Measurements from ENCODE around the gene SSH2.
"Not testable (repeated sequence)": the region's sequence is repeated elsewhere in the genome, so short reads cannot be mapped to it uniquely, and the experiment has no call there.

SSH2 gene

GRCh38 chr17:29652976-29653375, 277.1 kb downstream of the SSH2 start:
- DNase-seq, result no peak

GRCh38 chr17:29651913-29652312, 278.1 kb downstream of the SSH2 start:
- not testable (repeated sequence) for DNase-seq

- no peak for DNase-seq
Observed at GRCh38 chr17:29650396-29650795, 279.6 kb downstream of the SSH2 start.

- no peak for DNase-seq
Observed at GRCh38 chr17:29649359-29649758, 280.7 kb downstream of the SSH2 start.

- no peak for DNase-seq
Observed at GRCh38 chr17:29648005-29648404, 282.0 kb downstream of the SSH2 start.

- peak; percentile 60 for DNase-seq
Observed at GRCh38 chr17:29645515-29646051, 284.4 kb downstream of the SSH2 start.

- no peak for DNase-seq
Observed at GRCh38 chr17:29643817-29644160, 286.2 kb downstream of the SSH2 start.

- no peak for DNase-seq
Observed at GRCh38 chr17:29642171-29642611, 287.8 kb downstream of the SSH2 start.

GRCh38 chr17:29640981-29641642, 288.9 kb downstream of the SSH2 start:
- no peak for DNase-seq

GRCh38 chr17:29640413-29640812, 289.6 kb downstream of the SSH2 start:
- no peak for DNase-seq

- no peak for DNase-seq
Observed at GRCh38 chr17:29633886-29634285, 296.1 kb downstream of the SSH2 start.

GRCh38 chr17:29630630-29631193, 299.3 kb downstream of the SSH2 start:
- no peak for DNase-seq

GRCh38 chr17:29629839-29630238, 300.2 kb downstream of the SSH2 start:
- no peak for DNase-seq

- DNase-seq, result no peak
Observed at GRCh38 chr17:29628644-29629043, 301.4 kb downstream of the SSH2 start.

GRCh38 chr17:29627951-29628350, 302.1 kb downstream of the SSH2 start:
- no peak for DNase-seq

- no peak for DNase-seq
Observed at GRCh38 chr17:29625037-29625750, 304.8 kb downstream of the SSH2 start.

GRCh38 chr17:29624586-29624985, 305.4 kb downstream of the SSH2 start:
- no peak for DNase-seq

- DNase-seq, result no peak
Observed at GRCh38 chr17:29623283-29623647, 306.8 kb downstream of the SSH2 start.

GRCh38 chr17:29622337-29623282, 307.4 kb downstream of the SSH2 start, which contains the start of gene CORO6:
Gene CORO6, minus strand, starts transcription at chr17:29622912. Its CDS starts 1,491 bp downstream, at chr17:29621421.
- peak; percentile 77 for DNase-seq

GRCh38 chr17:29621751-29622194, 308.3 kb downstream of the SSH2 start:
- DNase-seq, result no peak

- no peak for DNase-seq
Observed at GRCh38 chr17:29620779-29621500, 309.1 kb downstream of the SSH2 start.

- DNase-seq, result no peak
Observed at GRCh38 chr17:29620271-29620670, 309.8 kb downstream of the SSH2 start.

Data from right hindlimb (tissue), 1 donor.